Thoracic aorta (tissue), 2 donors: ENCODE data around the gene AOPEP. TPM values are rescaled to one million over a fixed set of nuclear protein-coding genes. Genes with fewer than 3 reads are reported as not detected.

Source experiments
- ATAC-seq: fragments of 150-250 bp; one replicate; pipeline ENCODE4 v1.8.0; 2017; ENCODE audit warnings: low read depth; ENCODE audit not compliant: insufficient number of reproducible peaks, low FRiP score
- DNase-seq: peaks from one replicate; pipeline ENCODE4 v3.0.0-alpha.2; 2020; ENCODE audit warnings: low spot score
- H3K27ac ChIP-seq, 2 donors: fragments of 200-600 bp; sonication (generic); 1 replicate in 1 of 2; 2 replicates in 1 of 2; pipeline ENCODE4 v1.5.1; 2016; ENCODE audit warnings: mild to moderate bottlenecking in 2 of 2, moderate library complexity in 2 of 2
- H3K27me3 ChIP-seq: fragments of 200-600 bp; sonication (generic); replicated peaks from 2 replicates; pipeline ENCODE4 v1.6.0; 2016; ENCODE audit warnings: mild to moderate bottlenecking; ENCODE audit not compliant: insufficient read depth
- H3K36me3 ChIP-seq: fragments of 200-600 bp; sonication (generic); one replicate; pipeline ENCODE4 v1.5.1; 2016
- H3K4me1 ChIP-seq, 2 donors: fragments of 200-600 bp; sonication (generic); 1 replicate in 1 of 2; 2 replicates in 1 of 2; pipeline versions ENCODE4 v1.5.1 to v1.6.0; 2016; ENCODE audit warnings: low read depth in 2 of 2, mild to moderate bottlenecking in 1 of 2; ENCODE audit not compliant: control insufficient read depth in 1 of 2
- H3K4me3 ChIP-seq: fragments of 200-600 bp; sonication (generic); 2 replicates; pipeline ENCODE4 v1.5.1; 2016; ENCODE audit warnings: mild to moderate bottlenecking
- H3K9me3 ChIP-seq: fragments of 200-600 bp; sonication (generic); 2 replicates; pipeline ENCODE4 v1.5.1; 2016
- CTCF ChIP-seq: fragments of 200-600 bp; sonication (generic); IDR thresholded peaks from one replicate; pipeline ENCODE4 v1.5.1; 2019; ENCODE audit warnings: antibody characterized with exemption
- total RNA-seq, 2 donors: library from RNA; depleted of rRNA; stranded (reverse); fragments of >200 nt; gene quantifications; one replicate each; pipeline versions ENCODE4 v1.1.0 to v1.2.3, GENCODE V29; 2016

AOPEP gene
- total RNA-seq, 2 donors from 2014 or later: 494 to 668 TPM

- ATAC-seq: no peak
- no peak for DNase-seq
- TF ChIP-seq CTCF: no peak
Observed at GRCh38 chr9:94725293-94725692, 1.2 kb upstream of the AOPEP start.

GRCh38 chr9:94728719-94729118 is 2.2 kb downstream of the AOPEP start:
- no peak for TF ChIP-seq CTCF
- Histone ChIP-seq H3K27me3 (no peaks in the 10 kb centered on the region), H3K4me1 (peaks cover 5 to 15% of the 10 kb centered on the region in 2 donors), H3K36me3 (no peaks in the 10 kb centered on the region), H3K27ac (no peak overlapping the region), H3K9me3 (no peaks in the 10 kb centered on the region), H3K4me3 (no peak overlapping the region)
- DNase-seq (no peak), ATAC-seq (no peak)

More at GRCh38 chr9:94725293-94725692, 1.2 kb upstream of the AOPEP start:
- H3K36me3 ChIP-seq: no peaks in the 10 kb centered on the region
- H3K27me3 ChIP-seq: no peaks in the 10 kb centered on the region
- no peak overlapping the region for H3K4me3 ChIP-seq
- H3K9me3 ChIP-seq: no peaks in the 10 kb centered on the region
- H3K27ac ChIP-seq: no peak overlapping the region
- peaks cover 5 to 15% of the 10 kb centered on the region in 2 donors for H3K4me1 ChIP-seq

- no peak for DNase-seq
- Histone ChIP-seq H3K27me3 (no peaks in the 10 kb centered on the region), H3K27ac (no peak overlapping the region), H3K36me3 (no peaks in the 10 kb centered on the region), H3K9me3 (no peaks in the 10 kb centered on the region), H3K4me3 (no peak overlapping the region), H3K4me1 (peaks cover 5 to 15% of the 10 kb centered on the region in 2 donors)
- ATAC-seq: no peak
- no peak for TF ChIP-seq CTCF
Observed at GRCh38 chr9:94729199-94729598, 2.7 kb downstream of the AOPEP start.

- ATAC-seq (no peak), DNase-seq (no peak)
- H3K27ac ChIP-seq: no peak overlapping the region
- H3K4me1 ChIP-seq: no peaks in the 10 kb centered on the region
- H3K4me3 ChIP-seq: no peak overlapping the region
- no peaks in the 10 kb centered on the region for H3K27me3 ChIP-seq
- no peaks in the 10 kb centered on the region for H3K36me3 ChIP-seq
- no peaks in the 10 kb centered on the region for H3K9me3 ChIP-seq
- no peak for TF ChIP-seq CTCF
Observed at GRCh38 chr9:94734054-94734754, 7.7 kb downstream of the AOPEP start.

- ATAC-seq (no peak), DNase-seq (no peak)
- H3K36me3 ChIP-seq: no peaks in the 10 kb centered on the region
- H3K9me3 ChIP-seq: no peaks in the 10 kb centered on the region
- H3K4me3 ChIP-seq: no peak overlapping the region
- no peak overlapping the region for H3K27ac ChIP-seq
- peaks cover 0 to 7% of the 10 kb centered on the region in 2 donors for H3K4me1 ChIP-seq
- no peaks in the 10 kb centered on the region for H3K27me3 ChIP-seq
- no peak for TF ChIP-seq CTCF
Observed at GRCh38 chr9:94736759-94737158, 10.3 kb downstream of the AOPEP start.
